Mucosa of descending colon (tissue), 3 donors: Measurements from ENCODE around the gene ANO8. TPM values are rescaled to one million over a fixed set of nuclear protein-coding genes. Genes with fewer than 3 reads are reported as not detected.
"Not testable (repeated sequence)": the region's sequence is repeated elsewhere in the genome, so short reads cannot be mapped to it uniquely, and the experiment has no call there.

Experiments
- ATAC-seq: fragments of 200-7000 bp; cut with Tn5 transposase; one replicate; pipeline ENCODE4 v1.9.1; 2020; ENCODE audit warnings: mild to moderate bottlenecking, moderate library complexity
- DNase-seq, 3 donors: peaks; one replicate each; pipeline ENCODE4 v3.0.0-alpha.2; 2020
- H3K36me3 ChIP-seq: fragments of 200-600 bp; one replicate; pipeline ENCODE4 v1.8.0; 2021; ENCODE audit warnings: low read depth, mild to moderate bottlenecking
- H3K4me1 ChIP-seq: fragments of 200-600 bp; one replicate; pipeline ENCODE4 v1.8.0; 2021; ENCODE audit warnings: low read depth, mild to moderate bottlenecking
- H3K4me3 ChIP-seq: fragments of 200-600 bp; one replicate; pipeline ENCODE4 v1.8.0; 2021; ENCODE audit warnings: mild to moderate bottlenecking
- H3K9me3 ChIP-seq: fragments of 200-600 bp; one replicate; pipeline ENCODE4 v1.8.0; 2021; ENCODE audit warnings: mild to moderate bottlenecking
- CTCF ChIP-seq: fragments of 200-600 bp; IDR thresholded peaks from one replicate; pipeline ENCODE4 v1.8.0; 2022; ENCODE audit warnings: antibody characterized with exemption, mild to moderate bottlenecking
- intact Hi-C, 2 donors: fragments of 100-400 bp; cut with DNase I in 1 of 2; cut with micrococcal nuclease in 1 of 2; formaldehyde crosslinking; loops; one replicate each; pipeline versions ENCODE4 v1.11.0 to v1.11.1; 2022; cut with DNase I, micrococcal nuclease
- total RNA-seq, 3 donors: library from RNA; stranded (reverse); fragmentation: NEBNext Ultra II Directional in 2 of 3; extraction: Animal tissue kit (Norgen Biotek cat#: 25700) in 2 of 3; gene quantifications; one replicate each; pipeline versions ENCODE4 v1.2.1 to v1.2.4, GENCODE V29; 2021 to 2023
- donor health status: DM: no; HTN: no; CAD: no; lungs with moderate emphysema.
- donor health status: DM: no; HTN: no; CAD: no.
- donor health status: DM: no; HTN: yes; CAD: no.

The ANO8 gene
- total RNA-seq, 3 donors from 2014 or later: 7.1 to 9.4 (median 8.6) TPM

GRCh38 chr19:17279436-17279835, 55.2 kb downstream of the ANO8 start:
- Histone ChIP-seq H3K36me3 (no peaks in the 10 kb centered on the region), H3K4me1 (peaks cover 15% of the 10 kb centered on the region), H3K4me3 (no peak overlapping the region), H3K9me3 (no peaks in the 10 kb centered on the region)
- TF ChIP-seq CTCF: no peak
- intact Hi-C loops: no loop called here
- DNase-seq (no peak), ATAC-seq (no peak)

- no peaks in the 10 kb centered on the region for H3K4me1 ChIP-seq
- H3K36me3 ChIP-seq: no peaks in the 10 kb centered on the region
- TF ChIP-seq CTCF: no peak
- no peak for DNase-seq
- intact Hi-C loops: no loop called here
- no peak for ATAC-seq
- H3K4me3 ChIP-seq: no peak overlapping the region
- H3K9me3 ChIP-seq: no peaks in the 10 kb centered on the region
Observed at GRCh38 chr19:17275441-17276175, 59.0 kb downstream of the ANO8 start.

- DNase-seq, ATAC-seq, H3K4me1 ChIP-seq, H3K9me3 ChIP-seq, H3K36me3 ChIP-seq, H3K4me3 ChIP-seq, intact Hi-C loops: not testable (repeated sequence)
Observed at GRCh38 chr19:17274892-17275291, 59.8 kb downstream of the ANO8 start.

Other genes with a start within 250 kb of the ANO8 start
- gene USE1, start 119.5 kb downstream of the ANO8 start, total RNA-seq: 10 to 100 TPM; 17.4 to 31.2 (median 28.0) TPM
- gene OCEL1, start 108.6 kb downstream of the ANO8 start, total RNA-seq: 100 to 1,000 TPM in 1 of 3 donors, 10 to 100 TPM in 2; 38.1 to 105 (median 58.4) TPM
- gene NR2F6, start 88.9 kb downstream of the ANO8 start, total RNA-seq: 100 to 1,000 TPM; 103 to 157 (median 140) TPM
- gene USHBP1, start 70.1 kb downstream of the ANO8 start, total RNA-seq: 1 to 10 TPM in 2 of 3 donors, under 1 TPM in 1; 0.52 to 2.6 (median 2.2) TPM
- 10 to 100 TPM; 64.6 to 80.3 (median 76.2) TPM for gene BABAM1, start 67.4 kb downstream of the ANO8 start, total RNA-seq
- 1 to 10 TPM in 1 of 3 donors, under 1 TPM in 2; 0.23 to 1.9 (median 0.80) TPM for gene ANKLE1, start 53.0 kb downstream of the ANO8 start, total RNA-seq
- gene ABHD8, start 31.4 kb downstream of the ANO8 start, total RNA-seq: 10 to 100 TPM in 1 of 3 donors, 1 to 10 TPM in 2; 3.0 to 18.0 (median 4.5) TPM
- 100 to 1,000 TPM; 124 to 148 (median 145) TPM for gene MRPL34, start 29.0 kb downstream of the ANO8 start, total RNA-seq
- 10 to 100 TPM; 38.3 to 51.4 (median 48.3) TPM for gene DDA1, start 25.3 kb downstream of the ANO8 start, total RNA-seq
- 10 to 100 TPM; 16.1 to 24.3 (median 16.8) TPM for gene GTPBP3, start 2.7 kb upstream of the ANO8 start, total RNA-seq
- 10 to 100 TPM; 22.2 to 42.2 (median 32.8) TPM for gene PLVAP, start 42.5 kb upstream of the ANO8 start, total RNA-seq
- gene CCDC194, start 59.3 kb upstream of the ANO8 start, total RNA-seq: under 1 TPM in 2 of 3 donors, not detected in 1; 0.53 to 0.54 TPM
- 10 to 100 TPM in 2 of 3 donors, 1 to 10 TPM in 1; 9.7 to 72.6 (median 28.2) TPM for gene BST2, start 70.8 kb upstream of the ANO8 start, total RNA-seq
- gene MVB12A, start 85.2 kb upstream of the ANO8 start, total RNA-seq: 10 to 100 TPM; 42.7 to 53.3 (median 52.1) TPM
- gene TMEM221, start 113.8 kb upstream of the ANO8 start, total RNA-seq: under 1 TPM in 2 of 3 donors, not detected in 1; 0.34 to 0.51 TPM
- gene NXNL1, start 126.1 kb upstream of the ANO8 start, total RNA-seq: not detected
- gene SLC27A1, start 135.7 kb upstream of the ANO8 start, total RNA-seq: 10 to 100 TPM in 1 of 3 donors, 1 to 10 TPM in 2; 5.7 to 17.2 (median 6.2) TPM
- 100 to 1,000 TPM in 1 of 3 donors, 10 to 100 TPM in 2; 62.3 to 103 (median 77.7) TPM for gene PGLS, start 176.8 kb upstream of the ANO8 start, total RNA-seq
- 10 to 100 TPM; 50.1 to 71.0 (median 50.8) TPM for gene COLGALT1, start 220.8 kb upstream of the ANO8 start, total RNA-seq